Hematopoietic multipotent progenitor cell (in vitro differentiated cells): ENCODE results near the gene RNU6-1. TPM values are rescaled to one million over a fixed set of nuclear protein-coding genes. Genes with fewer than 3 reads are reported as not detected.

Experiments
- DNase-seq, 3 donors: peaks; one replicate each; pipeline ENCODE4 v3.0.0-alpha.2; 2011 to 2015; ENCODE audit warnings: low read depth in 2 of 3, low spot score in 2 of 3
- total RNA-seq: library from RNA; depleted of rRNA; stranded (reverse); fragments of >200 nt; gene quantifications from one replicate; pipeline ENCODE4 v1.2.3, GENCODE V29; 2012

RNU6-1 gene
- total RNA-seq, 1 donor = not detected

DNA sequence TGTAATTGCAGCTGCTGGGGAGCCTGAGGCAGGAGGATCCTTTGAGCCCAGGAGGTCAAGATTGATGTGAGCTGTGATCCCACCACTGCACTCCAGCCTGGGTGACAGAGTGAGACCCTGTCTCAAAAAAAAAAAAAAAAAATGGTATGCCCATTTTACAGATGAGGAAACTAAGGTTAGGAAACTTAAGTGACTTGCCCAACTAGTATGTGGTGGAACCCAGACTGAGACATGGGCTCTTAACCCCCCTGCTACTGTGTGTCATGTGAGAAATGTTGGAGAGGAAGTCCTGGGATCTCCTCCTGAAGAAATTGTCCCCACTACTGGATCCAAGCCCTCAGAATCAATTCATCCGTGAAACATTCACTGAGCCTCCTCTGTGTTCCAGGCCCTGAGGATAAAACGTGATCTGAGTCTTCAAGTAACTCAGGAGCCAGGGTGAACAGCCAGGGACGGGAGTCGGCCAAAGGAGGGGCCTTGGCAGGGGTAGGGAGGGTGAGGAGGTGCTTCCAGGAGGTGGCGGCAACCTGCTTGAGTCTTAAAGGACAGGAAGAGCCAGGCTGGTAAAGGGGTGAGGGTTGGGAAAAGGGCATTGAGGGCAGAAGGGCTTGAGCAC lies 19.6 kb upstream of the RNU6-1 start:
- DNase-seq = no peak

DNA sequence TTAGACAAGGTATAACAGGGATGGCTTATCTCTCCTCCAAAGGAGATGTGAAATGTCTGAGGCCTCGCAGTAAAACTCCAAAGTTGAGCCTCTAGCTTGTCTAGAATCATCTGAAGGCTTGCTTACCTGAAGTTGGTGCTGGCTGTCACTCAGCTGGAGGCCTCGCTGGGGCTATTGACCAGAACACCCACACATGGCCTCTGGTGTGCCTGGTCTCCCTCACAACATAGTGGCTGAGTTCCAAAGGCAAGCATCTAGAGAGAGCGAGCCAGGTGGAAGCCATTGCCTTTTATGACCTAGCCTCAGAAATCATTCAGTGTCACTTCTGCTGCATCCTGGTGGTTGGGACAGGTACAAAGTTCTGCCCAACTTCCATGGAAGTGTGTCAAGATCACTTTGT lies 17.4 kb upstream of the RNU6-1 start:
- DNase-seq = no peak

DNA sequence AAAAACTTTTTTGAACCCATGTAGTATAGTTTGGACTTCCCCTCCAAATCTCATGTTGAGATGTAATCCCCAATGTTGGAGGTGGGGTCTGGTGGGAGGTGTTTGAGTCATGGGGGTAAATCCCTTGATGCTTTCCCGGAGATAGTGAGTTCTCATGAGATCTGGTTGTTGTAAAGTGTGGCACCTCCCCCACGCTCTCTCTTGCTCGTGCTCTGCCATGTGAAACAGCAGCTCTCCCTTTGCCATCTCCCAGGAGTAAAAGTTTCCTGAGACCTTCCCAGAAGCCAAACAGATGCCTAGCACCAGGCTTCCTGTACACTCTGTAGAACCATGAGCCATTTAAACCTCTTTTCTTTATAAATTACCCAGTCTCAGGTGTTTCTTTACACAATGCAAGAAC lies 16.0 kb upstream of the RNU6-1 start:
- DNase-seq = no peak

DNA sequence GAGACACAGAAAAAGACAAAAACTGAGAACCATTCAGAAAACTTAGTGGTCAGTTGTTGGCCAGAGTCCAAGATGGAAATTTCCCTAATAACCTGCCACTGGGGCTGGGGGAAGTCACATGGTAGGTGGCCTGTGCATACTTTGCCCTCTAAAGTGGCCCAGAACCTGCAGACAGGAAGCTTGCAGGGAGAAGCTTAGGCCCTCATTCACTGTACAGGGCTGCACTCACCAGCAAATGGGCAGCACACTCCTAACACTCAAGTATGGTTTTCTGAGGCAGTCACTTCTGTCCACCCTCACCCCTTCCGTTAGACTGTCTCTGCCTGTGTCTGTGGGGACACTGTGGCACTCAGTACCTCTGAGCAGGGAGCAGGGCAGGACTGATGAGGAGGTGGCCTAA lies 14.5 kb upstream of the RNU6-1 start:
- DNase-seq = no peak

DNA sequence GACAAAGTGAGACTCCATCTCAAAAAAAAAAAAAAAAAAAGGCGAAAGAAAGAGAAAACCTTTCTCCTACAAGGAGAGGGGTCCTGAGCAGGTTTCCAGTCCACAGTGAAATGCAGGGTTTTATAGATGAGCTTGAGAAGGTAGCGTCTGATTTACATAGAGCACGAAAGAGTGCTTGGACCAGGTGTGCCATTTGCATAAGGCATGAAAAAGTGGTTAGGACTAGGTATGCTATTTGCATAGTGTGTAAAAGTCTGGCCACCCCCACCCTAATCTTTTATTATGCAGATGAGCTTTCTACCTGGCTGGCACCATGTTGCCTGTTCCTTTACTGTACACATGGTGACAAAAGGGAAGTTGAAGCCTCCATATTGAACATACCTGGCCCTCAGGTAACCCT lies 13.6 kb upstream of the RNU6-1 start:
- no peak for DNase-seq

DNA sequence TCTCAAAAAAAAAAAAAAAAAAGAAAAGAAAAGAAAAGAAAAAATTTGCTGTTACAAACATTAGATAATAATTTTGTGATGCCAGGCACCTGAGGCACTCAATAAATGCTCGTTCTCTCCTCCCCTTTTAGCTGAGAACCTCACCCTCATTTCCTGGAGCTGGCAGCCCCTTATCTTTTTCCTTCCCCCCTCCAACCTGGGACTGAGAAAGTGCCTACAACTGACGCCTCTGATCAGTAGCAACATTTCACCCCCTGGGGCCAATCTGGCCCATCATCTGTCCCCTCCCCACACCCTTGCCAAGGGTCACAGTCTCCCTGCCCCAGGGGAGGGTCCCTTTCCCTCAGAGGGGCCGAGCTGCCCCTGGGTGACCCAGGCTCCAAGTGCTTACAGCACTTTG lies 12.6 kb upstream of the RNU6-1 start:
- no peak for DNase-seq

- DNase-seq = peak in 1 of 3 donors; percentile 61
These were observed 11.2 kb upstream of the RNU6-1 start for GRCh38 chr15:67850994-67851571.

DNA sequence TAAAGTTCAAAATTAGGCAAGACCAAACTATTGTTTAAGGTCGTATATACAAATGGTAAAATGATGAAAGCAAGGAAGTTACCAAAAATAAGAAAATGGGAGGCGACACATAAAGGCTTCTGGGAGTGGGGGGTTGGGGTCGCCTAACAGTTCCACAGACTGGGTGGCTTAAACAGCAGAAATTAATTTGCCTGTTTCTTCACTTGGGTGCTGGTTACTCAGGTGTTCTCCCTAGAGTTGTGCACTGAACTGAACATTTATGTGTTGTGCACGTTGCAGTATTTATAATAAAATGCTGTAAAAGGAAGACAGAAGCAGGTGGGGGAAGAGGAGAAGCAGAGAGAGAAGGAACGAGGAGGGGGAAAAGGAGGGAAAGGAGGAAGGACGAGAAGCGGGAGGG lies 10.5 kb upstream of the RNU6-1 start:
- DNase-seq = no peak

DNA sequence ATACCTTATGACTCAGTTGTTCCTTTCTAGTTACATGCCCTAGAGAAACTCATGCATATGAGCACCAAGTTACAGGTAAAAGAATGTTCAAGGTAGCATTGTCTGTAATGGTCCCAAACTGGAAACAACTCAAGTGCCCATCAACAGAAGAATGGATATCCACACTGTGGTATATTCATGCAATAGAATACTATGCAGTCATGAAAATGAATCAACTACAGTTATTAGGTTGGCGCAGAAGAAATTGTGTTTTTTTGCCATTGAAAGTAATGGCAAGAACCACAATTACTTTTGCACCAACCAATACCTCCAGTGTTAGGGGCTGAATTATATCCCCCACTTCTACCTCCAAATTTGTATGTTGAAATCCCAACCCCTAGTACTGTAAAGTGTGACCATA lies 9.7 kb upstream of the RNU6-1 start:
- DNase-seq = no peak

DNA sequence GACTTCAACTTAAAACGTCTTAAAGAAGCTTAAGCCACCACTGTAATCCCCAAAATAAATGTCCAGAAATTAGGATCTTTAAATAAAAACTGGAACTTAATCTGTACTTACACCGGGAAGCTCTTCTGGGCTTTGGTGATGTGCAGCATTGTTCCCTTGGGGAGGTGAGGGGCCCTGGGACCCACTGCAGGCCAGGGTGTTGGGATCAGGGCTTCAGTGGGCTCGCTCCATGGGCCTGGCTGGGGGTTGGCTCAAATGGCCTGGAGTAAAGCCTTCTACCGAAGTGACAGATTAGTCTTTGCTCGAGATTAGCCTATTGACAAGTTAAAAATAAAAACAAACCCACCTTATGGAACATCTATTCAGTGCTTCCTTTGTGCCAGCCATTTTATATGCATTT lies 6.1 kb upstream of the RNU6-1 start:
- DNase-seq = no peak

GRCh38 chr15:67843571-67844387 lies 3.9 kb upstream of the RNU6-1 start:
- DNase-seq = no peak

DNA sequence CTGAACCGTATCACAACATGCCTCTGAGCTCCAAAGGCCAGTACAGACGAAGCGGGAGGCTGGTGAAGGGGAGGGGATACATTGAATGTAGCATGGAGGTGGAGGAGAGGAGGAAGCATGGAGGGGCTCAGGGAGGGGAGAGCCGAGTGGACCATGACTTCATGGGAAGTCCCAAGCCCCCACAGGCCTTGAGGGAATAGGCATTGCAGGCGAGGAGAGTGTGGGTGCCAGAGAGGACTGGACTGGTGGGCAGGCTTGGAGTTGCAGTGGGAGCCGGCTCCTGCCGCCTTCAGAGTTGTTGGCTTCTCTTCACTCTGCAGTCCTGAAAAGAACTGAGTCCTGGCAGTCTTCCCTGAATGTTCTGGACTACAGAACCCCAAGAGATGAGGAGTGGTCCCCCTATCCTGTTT lies 3.3 kb upstream of the RNU6-1 start:
- DNase-seq = no peak

DNA sequence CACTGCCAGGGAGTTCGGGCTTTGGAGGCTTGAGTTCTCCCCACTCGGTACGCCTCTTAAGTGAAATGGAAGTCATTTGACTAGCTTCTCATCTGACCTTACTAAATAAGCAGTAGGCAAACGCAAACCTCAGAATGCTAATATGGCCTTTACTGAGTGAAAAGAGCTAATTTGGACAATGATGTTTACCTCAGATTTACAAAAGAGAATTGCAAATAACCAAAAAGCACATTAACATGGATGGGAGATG lies 1.6 kb upstream of the RNU6-1 start:
- DNase-seq = no peak

GRCh38 chr15:67840749-67841512 lies 1.1 kb upstream of the RNU6-1 start:
- DNase-seq = no peak

- DNase-seq = peak; percentile 41 to 70 (median 47)
These were observed 331 bp downstream of the RNU6-1 start for GRCh38 chr15:67839499-67839928.

DNA sequence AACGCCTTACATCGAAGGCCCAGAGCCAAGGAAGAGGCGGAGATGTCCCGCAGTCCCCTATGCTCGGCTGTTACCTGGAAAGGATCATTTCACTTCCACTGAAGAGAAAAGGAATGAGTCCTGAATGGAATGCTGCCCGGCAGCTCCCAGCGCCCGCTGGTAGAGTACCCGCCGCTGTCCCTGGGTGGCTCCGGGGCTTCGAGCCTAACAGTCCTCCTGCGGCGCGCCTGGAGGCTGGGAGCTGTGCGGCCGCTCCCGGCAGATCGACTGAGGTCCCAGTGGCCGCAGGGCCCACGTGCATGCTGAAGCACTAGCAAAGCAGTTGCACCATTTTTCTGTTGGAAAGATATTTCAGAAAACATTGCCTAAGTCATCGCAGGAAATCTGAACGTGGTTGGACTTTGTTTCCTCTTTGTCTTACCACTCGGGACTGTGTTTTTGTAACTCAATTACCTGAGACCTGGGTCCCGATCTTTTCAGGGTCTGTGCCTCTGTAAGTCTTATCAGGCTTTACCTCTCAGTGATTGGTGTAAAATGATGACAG lies 984 bp downstream of the RNU6-1 start:
- DNase-seq = no peak

DNA sequence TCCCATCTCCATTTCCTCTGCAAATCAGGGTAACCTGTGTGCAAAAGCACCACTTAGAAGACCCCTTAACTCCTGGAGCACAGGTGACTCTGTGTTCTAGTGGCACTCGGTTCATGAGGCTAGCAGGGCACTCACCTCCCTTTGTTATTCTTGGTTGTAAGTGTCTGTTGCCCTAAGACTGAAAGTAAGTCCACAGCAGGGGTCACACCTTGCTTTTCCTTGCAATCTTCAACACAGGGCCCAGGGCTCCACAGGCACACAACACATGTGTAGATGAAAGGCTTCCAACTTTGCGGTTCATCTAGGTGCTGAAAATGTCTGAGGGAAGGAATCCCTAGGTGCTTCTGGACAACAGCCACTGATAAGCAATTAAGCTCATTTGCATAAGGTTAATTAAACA lies 2.9 kb downstream of the RNU6-1 start:
- no peak for DNase-seq

DNA sequence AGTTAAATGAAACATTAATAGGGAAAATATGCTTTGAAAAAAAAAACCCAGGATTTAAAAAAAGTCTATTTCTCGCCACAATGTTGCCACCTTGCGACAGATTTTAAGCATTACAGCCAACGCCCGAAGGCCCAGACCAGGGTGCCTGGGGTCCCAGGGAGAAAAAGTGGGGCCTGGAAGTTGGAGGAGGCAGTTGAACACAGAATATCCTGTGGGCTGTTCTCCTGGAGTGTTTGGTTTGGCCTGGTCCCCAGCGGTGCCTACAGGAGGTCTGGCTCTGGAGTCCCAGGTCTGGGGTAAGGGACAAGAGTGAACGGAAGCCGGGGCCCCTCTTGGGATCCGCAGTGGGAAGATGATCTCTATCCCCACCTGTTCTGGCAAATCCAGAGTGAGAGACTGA lies 3.4 kb downstream of the RNU6-1 start:
- DNase-seq = peak in 1 of 3 donors; percentile 69

GRCh38 chr15:67836134-67836455 lies 3.8 kb downstream of the RNU6-1 start:
- no peak for DNase-seq

DNA sequence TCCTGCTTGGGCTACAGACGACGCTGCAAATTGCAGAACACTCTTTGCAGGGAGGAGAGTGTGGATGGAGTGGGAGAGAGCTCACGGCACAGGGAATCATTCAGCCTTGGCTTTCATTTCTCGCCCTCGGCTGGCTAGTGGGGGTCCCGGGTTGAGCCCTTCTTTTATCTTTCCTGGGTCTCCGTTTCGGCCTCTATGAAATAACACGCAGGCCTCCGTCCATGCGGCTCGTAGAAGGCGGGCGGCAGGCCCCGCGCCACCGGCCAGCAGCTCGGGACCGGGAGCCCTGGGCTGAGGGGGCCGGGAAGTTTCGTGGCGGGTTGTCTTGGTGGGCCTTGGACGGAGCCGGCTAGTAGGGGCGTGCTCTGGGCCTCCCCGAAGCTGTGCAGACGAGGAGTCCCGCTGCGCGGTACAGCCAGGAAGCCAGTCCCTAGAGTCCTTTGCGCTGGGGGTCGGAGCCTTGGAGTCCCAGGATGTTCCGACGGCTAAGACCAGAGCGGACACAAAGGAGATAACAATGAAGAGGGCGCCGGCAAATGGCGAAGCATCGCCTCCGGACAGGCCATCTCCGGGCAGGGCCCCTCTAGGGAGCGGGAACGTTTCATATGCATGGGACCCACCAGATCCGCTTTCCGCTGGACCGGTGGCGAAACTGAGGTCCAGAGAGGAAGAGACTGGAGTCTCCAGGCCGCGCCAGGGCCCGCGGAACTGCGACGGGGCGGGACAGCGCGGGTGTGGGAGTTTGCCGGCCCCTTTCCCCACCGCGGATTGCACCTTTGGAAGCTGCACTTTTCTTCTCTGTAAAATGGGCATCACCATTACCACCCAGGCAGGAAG lies 4.3 kb downstream of the RNU6-1 start:
- DNase-seq = no peak
